Stimulated activated naive CD8-positive, alpha-beta T cell treated with anti-CD3 and anti-CD28 coated beads, Interleukin-15, Interleukin-2, amounts not matched to agents 100 ng/mL and 50 ng/mL, for 24 hours (primary cell): Measurements from ENCODE around the gene MAD1L1.

Experiments
- H3K27ac Mint-ChIP-seq: one replicate; pipeline ENCODE4 v1.8.0; 2021; ENCODE audit warnings: mild to moderate bottlenecking, mixed read lengths
- H3K27me3 Mint-ChIP-seq: one replicate; pipeline ENCODE4 v1.8.0; 2021; ENCODE audit warnings: mixed read lengths
- H3K36me3 Mint-ChIP-seq: one replicate; pipeline ENCODE4 v1.8.0; 2021; ENCODE audit warnings: low read depth, mixed read lengths
- H3K4me1 Mint-ChIP-seq: one replicate; pipeline ENCODE4 v1.8.0; 2021; ENCODE audit warnings: low read depth, mixed read lengths
- H3K4me3 Mint-ChIP-seq: one replicate; pipeline ENCODE4 v1.8.0; 2021; ENCODE audit warnings: mild to moderate bottlenecking, mixed read lengths
- H3K9me3 Mint-ChIP-seq: one replicate; pipeline ENCODE4 v1.8.0; 2021; ENCODE audit warnings: mixed read lengths

MAD1L1 gene

DNA sequence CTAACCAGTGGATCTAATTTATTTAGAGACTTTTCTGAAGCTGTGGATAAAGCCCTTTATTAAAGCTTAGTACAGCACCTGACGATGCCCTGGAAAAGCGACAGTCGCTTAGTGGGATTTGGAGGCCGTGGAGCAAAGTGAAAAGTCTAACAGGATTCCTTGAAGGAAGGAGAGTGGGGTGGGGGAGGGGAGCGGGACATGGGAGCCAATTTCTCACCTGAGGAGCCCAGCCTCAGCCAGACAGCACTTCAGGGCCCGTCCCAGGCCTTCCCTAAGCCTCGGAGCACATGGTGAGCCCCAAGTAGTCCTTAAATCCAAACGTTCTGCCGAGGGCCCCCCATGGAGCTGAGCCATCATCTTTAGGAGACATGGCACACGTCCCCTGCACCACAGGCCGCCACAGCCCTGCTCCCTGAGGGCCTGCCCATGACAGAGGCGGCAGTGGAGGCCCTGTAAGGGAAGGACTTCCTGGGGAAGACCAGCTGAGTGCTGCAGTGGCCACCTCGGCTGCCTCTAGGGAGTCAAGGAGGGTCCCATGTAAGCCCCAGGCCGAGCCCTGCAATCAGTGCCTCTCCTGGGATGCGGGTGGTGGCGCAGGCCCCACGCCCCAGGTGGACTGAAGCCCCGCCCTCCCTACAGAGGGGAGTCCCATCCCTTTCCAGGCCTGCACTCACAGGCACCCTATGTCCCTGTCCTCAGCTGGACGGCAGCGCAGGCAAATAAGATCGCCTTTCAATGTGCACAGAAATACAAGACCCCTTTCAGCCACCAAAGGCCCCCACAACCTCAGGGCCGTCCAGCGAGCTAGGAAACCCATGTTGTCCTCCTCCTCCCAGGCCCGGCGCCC is 187.0 kb downstream of the MAD1L1 start:
- peaks cover 39% of the 10 kb centered on the region for H3K4me1 Mint-ChIP-seq
- H3K27ac Mint-ChIP-seq = no peak overlapping the region
- H3K9me3 Mint-ChIP-seq = no peaks in the 10 kb centered on the region
- H3K4me3 Mint-ChIP-seq = no peak overlapping the region
- peaks cover 18% of the 10 kb centered on the region for H3K36me3 Mint-ChIP-seq
- no peaks in the 10 kb centered on the region for H3K27me3 Mint-ChIP-seq

DNA sequence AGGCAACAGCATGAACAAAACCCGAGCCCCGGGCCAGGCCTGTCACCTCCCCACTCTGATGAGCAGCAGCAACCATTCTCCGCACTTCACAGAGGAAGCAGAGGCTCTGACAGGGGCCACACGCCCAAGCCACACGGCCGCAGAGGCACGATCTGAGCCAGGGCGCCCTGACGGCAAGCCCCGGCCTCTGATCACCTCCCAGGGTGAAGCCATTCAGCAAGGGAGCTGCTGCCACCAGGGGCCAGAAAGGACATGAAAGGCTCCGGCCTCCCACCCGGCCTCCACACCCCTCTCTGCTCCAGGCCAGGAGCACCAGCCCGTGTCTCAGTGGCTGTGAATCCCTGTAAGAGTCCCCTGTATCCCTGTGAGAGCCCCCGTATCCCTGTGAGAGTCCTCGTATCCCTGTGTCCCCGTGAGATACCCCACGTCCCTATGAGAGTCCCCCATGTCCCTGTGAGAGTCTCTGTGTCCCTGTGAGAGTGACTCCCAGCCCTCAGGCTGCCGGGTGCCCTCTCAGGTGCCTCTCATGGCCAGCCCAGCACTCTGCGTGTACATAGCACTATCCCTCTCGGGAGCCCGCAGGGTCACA is 187.8 kb downstream of the MAD1L1 start:
- Mint-ChIP-seq H3K27ac (no peak overlapping the region), H3K4me1 (peaks cover 40% of the 10 kb centered on the region), H3K9me3 (no peaks in the 10 kb centered on the region), H3K4me3 (no peak overlapping the region), H3K27me3 (no peaks in the 10 kb centered on the region), H3K36me3 (peaks cover 18% of the 10 kb centered on the region)

- no peak overlapping the region for H3K27ac Mint-ChIP-seq
- no peak overlapping the region for H3K4me3 Mint-ChIP-seq
- peaks cover 18% of the 10 kb centered on the region for H3K36me3 Mint-ChIP-seq
Measured at GRCh38 chr7:2044311-2044882, 188.3 kb downstream of the MAD1L1 start.

DNA sequence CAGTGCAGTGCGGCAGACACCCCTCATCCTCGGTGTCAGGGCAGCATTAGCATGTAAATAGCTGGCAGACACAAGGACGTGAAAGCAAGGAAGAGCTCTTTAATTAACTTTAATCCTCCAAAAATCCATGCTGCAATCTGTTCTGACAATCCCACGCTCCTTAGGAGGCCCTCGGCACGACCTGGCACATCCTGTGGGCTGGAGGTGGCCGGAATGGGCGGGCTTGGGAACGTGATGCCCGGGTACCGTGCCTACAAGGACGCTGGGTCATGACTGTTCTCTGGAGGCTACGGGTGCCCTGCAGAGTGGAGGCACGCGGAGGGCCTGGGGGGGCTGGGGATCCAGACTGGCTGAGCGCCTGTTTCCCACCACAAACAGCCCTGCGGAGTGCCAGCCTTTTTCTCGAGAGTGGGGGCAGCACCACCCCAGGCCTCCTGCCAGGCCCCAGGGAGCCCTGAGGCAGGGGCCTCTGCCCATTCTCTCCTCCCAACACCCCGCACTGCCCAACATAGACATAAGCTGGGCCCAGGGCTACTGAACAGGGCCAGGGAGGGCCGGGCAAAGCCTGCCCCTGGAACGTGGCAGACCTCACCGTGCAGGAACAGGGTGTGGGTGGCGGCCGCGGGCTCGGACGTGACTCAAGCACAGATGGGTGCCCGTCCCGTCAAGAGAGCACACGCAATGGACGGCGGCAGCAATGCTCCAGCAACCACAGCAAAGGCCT is 189.3 kb downstream of the MAD1L1 start:
- H3K36me3 Mint-ChIP-seq = peaks cover 18% of the 10 kb centered on the region
- H3K27me3 Mint-ChIP-seq = no peaks in the 10 kb centered on the region
- no peak overlapping the region for H3K27ac Mint-ChIP-seq
- no peaks in the 10 kb centered on the region for H3K9me3 Mint-ChIP-seq
- H3K4me3 Mint-ChIP-seq = no peak overlapping the region
- peaks cover 43% of the 10 kb centered on the region for H3K4me1 Mint-ChIP-seq

More at GRCh38 chr7:2044311-2044882, 188.3 kb downstream of the MAD1L1 start:
- H3K4me1 Mint-ChIP-seq = peaks cover 41% of the 10 kb centered on the region
- no peaks in the 10 kb centered on the region for H3K27me3 Mint-ChIP-seq
- no peaks in the 10 kb centered on the region for H3K9me3 Mint-ChIP-seq

DNA sequence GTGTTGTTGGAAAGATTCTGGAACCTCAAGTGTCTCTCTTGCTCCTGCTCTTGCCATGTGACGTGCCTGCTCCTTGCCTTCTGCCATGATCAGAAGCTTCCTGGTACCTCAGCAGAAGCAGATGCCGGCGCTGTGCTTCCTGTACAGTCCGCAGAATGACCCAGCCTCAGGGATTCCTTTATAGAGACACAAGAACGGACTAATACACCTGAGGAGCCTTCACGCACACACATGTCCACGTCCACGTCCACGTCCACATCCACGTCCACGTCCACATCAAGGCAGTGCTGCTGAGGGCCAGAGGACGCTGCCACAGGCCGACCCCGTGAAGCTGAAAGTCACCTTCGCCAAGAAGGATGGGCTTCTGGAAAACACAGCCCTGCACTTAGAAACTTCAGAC is 190.1 kb downstream of the MAD1L1 start:
- no peaks in the 10 kb centered on the region for H3K27me3 Mint-ChIP-seq
- no peak overlapping the region for H3K27ac Mint-ChIP-seq
- no peaks in the 10 kb centered on the region for H3K9me3 Mint-ChIP-seq
- no peak overlapping the region for H3K4me3 Mint-ChIP-seq
- peaks cover 18% of the 10 kb centered on the region for H3K36me3 Mint-ChIP-seq
- H3K4me1 Mint-ChIP-seq = peaks cover 47% of the 10 kb centered on the region

DNA sequence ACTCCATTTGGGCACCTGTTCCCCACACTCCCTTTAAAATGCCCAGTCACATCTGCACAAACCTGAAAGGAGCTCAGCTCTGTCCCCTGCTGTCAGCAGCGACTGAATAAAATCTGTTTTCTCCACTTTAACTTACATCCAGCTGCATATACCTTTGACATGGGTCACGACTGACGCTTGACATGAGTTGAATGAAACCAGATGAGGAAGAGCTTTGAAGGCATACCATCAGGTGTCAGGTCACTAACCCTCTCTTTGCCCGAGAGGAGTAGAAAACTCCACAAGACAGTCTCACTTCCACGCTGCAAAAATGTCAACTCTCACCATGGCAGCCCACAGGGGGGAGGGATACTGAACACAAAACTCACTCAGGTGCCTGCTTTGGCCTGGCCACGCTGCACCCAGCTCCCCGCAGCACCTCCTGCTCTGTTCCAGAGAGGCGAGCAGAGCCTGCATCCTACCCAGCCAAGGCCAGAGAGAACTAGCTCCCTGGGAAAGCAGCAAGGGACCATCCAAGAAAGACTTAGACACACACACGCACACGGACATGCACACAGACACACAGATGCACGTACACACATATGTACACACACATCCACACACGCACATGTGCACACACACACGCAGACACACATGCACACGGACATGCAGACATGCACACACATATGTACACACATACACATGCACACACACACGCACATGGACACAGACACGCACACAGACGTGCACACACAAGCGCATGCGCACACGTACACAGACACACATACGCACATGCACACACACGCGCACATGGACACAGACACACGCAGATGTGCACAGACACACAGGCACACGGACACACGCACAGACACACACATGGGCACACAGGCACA is 191.0 kb downstream of the MAD1L1 start:
- Mint-ChIP-seq H3K4me3 (no peak overlapping the region), H3K27me3 (no peaks in the 10 kb centered on the region), H3K9me3 (no peaks in the 10 kb centered on the region), H3K27ac (no peak overlapping the region), H3K36me3 (peaks cover 18% of the 10 kb centered on the region), H3K4me1 (peaks cover 54% of the 10 kb centered on the region)

- peaks cover 18% of the 10 kb centered on the region for H3K36me3 Mint-ChIP-seq
- H3K27me3 Mint-ChIP-seq = no peaks in the 10 kb centered on the region
- peaks cover 59% of the 10 kb centered on the region for H3K4me1 Mint-ChIP-seq
- H3K4me3 Mint-ChIP-seq = no peak overlapping the region
- no peaks in the 10 kb centered on the region for H3K9me3 Mint-ChIP-seq
- H3K27ac Mint-ChIP-seq = no peak overlapping the region
Measured at GRCh38 chr7:2040893-2041270, 191.9 kb downstream of the MAD1L1 start.

DNA sequence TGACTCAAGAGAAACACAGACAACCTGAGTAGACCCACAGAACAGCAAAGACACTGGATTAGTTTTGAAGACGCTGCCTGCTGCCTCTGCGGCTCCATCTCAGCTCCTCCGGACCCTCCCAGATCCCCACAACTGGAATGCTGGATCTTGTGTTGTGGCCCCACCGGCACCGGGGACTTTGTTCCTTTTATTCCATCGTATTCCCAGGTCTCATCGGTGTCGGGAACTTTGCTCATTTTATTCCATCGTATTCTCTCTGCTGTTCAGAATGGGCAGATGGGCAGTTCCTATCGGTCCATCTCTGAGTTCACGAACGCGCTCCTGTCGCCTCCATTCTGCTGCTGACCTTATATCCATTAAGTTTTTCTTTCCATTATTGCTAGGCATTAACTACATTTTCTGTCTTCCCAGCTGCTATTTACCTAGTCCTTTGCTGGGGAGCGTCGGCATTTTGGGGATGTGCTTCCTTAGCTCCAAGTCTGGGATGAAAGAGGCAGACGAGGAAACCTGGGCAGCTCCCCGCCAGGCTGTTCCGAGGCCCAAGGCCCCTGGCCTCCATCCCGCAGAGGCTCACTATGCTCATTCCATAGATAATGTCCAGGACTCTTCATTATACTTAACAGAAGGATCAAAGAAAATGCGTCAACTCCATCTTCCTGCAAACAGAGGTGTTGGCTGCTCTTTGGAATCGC is 192.4 kb downstream of the MAD1L1 start:
- Mint-ChIP-seq H3K27ac (no peak overlapping the region), H3K27me3 (no peaks in the 10 kb centered on the region), H3K4me1 (peaks cover 59% of the 10 kb centered on the region), H3K9me3 (no peaks in the 10 kb centered on the region), H3K4me3 (no peak overlapping the region), H3K36me3 (peaks cover 18% of the 10 kb centered on the region)

- Mint-ChIP-seq H3K27me3 (no peaks in the 10 kb centered on the region), H3K36me3 (peaks cover 18% of the 10 kb centered on the region), H3K4me3 (peak overlapping the region; percentile 33), H3K9me3 (no peaks in the 10 kb centered on the region), H3K27ac (peak overlapping the region; percentile 0), H3K4me1 (peaks cover 59% of the 10 kb centered on the region)
Measured at GRCh38 chr7:2038931-2039728, 193.6 kb downstream of the MAD1L1 start.

GRCh38 chr7:2037808-2038522 is 194.8 kb downstream of the MAD1L1 start:
- peaks cover 66% of the 10 kb centered on the region for H3K4me1 Mint-ChIP-seq
- peak overlapping the region; percentile 80 for H3K27ac Mint-ChIP-seq
- no peaks in the 10 kb centered on the region for H3K27me3 Mint-ChIP-seq
- peaks cover 14% of the 10 kb centered on the region for H3K36me3 Mint-ChIP-seq
- H3K9me3 Mint-ChIP-seq = no peaks in the 10 kb centered on the region
- peak overlapping the region; percentile 79 for H3K4me3 Mint-ChIP-seq

DNA sequence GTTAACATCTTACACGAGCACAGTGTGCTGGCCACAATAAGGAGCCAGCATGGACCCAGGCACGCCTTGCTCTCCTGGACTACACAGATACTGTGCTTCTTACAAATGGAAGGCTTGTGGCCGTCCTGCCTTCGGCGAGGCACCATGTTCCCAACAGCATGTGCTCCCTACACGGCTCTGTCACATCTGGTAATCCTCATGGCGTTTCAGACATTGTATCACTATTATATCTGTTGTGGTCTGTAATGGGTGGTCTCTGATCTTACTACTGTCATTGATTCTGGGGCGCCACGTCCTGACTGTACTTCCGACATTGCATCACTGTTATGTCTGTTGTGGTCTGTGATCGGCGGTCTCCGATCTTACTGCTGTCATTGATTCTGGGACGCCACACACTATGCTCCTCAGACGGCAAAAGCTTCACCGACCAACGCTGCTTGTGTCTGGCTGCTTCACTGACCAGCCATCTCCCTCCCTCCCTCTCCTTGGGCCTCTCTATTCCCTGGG is 195.4 kb downstream of the MAD1L1 start:
- Mint-ChIP-seq H3K27me3 (no peaks in the 10 kb centered on the region), H3K4me3 (peak overlapping the region; percentile 79), H3K27ac (peak overlapping the region; percentile 80), H3K4me1 (peaks cover 72% of the 10 kb centered on the region), H3K36me3 (peaks cover 8% of the 10 kb centered on the region), H3K9me3 (no peaks in the 10 kb centered on the region)

DNA sequence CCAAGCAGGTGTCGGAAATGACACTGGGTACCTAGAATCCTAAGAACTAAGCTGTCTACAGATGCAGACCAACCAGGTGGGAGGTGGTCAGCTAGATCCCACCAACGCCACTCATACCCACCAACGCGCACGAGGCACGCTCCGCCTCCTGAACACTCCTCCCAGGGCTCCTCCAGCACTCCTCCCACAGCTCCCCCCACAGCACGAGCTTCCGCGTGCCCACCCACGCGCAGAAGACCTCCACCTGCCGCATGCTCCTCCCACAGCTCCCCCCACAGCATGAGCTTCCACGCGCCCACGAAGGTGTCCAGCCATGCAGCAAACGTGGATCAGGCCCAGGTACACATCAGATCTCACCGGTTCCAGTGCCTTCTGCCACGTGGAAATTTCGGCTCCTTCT is 196.0 kb downstream of the MAD1L1 start:
- H3K9me3 Mint-ChIP-seq = no peaks in the 10 kb centered on the region
- no peak overlapping the region for H3K4me3 Mint-ChIP-seq
- peaks cover 2% of the 10 kb centered on the region for H3K36me3 Mint-ChIP-seq
- no peaks in the 10 kb centered on the region for H3K27me3 Mint-ChIP-seq
- H3K27ac Mint-ChIP-seq = peak overlapping the region; percentile 72
- H3K4me1 Mint-ChIP-seq = peaks cover 71% of the 10 kb centered on the region
